CD4-positive, alpha-beta T cell (primary cell): Measurements from ENCODE around the gene VPS13D. TPM values are rescaled to one million over a fixed set of nuclear protein-coding genes. Genes with fewer than 3 reads are reported as not detected.

Experiments
- ATAC-seq: fragments of 200-7000 bp; cut with Tn5 transposase; one replicate; pipeline ENCODE4 v1.10.0; 2022; ENCODE audit warnings: mild to moderate bottlenecking; ENCODE audit not compliant: poor library complexity
- CTCF ChIA-PET: fragments of 350-600 bp; sonication (Branson Sonifier 250); formaldehyde crosslinking; loops from one replicate; lab custom pipeline; 2021; ENCODE audit warnings: antibody characterized with exemption, inconsistent platforms; lab: Charles Lee
- POLR2A ChIA-PET: fragments of 350-600 bp; sonication (Branson Sonifier 250); formaldehyde crosslinking; loops from one replicate; lab custom pipeline; 2021; ENCODE audit warnings: antibody characterized with exemption, inconsistent platforms; lab: Charles Lee
- DNase-seq, 14 experiments: peaks; one replicate each; pipeline ENCODE4 v3.0.0-alpha.2; 2013 to 2020; ENCODE audit warnings: mixed read lengths in 2 of 14
- H3K27ac ChIP-seq, 2 donors: one replicate each; pipeline versions ENCODE4 v1.5.1 to v1.7.0; 2013; ENCODE audit warnings: low read length in 2 of 2, low read depth in 1 of 2, mild to moderate bottlenecking in 1 of 2
- H3K27me3 ChIP-seq, 2 experiments: 1 replicate in 1 of 2; 2 replicates in 1 of 2; pipeline versions ENCODE4 v1.6.1 to v1.7.0; 2013; ENCODE audit warnings: low read length in 2 of 2, control low read depth in 1 of 2, mild to moderate bottlenecking in 1 of 2, moderate library complexity in 1 of 2; ENCODE audit not compliant: insufficient read depth in 2 of 2, control insufficient read depth in 1 of 2
- H3K36me3 ChIP-seq: one replicate; pipeline ENCODE4 v1.6.1; 2013; ENCODE audit warnings: low read length, control low read depth; ENCODE audit not compliant: insufficient read depth
- H3K4me1 ChIP-seq: one replicate; pipeline ENCODE4 v1.6.1; 2013; ENCODE audit warnings: low read length, control low read depth; ENCODE audit not compliant: insufficient read depth
- H3K4me3 ChIP-seq: one replicate; pipeline ENCODE4 v1.5.1; 2013; ENCODE audit warnings: mild to moderate bottlenecking, low read length, moderate library complexity
- H3K9me3 ChIP-seq, 2 experiments: 1 replicate in 1 of 2; 2 replicates in 1 of 2; pipeline versions ENCODE4 v1.6.1 to v1.7.0; 2013; ENCODE audit warnings: low read length in 2 of 2, mild to moderate bottlenecking in 2 of 2, control low read depth in 1 of 2, moderate library complexity in 1 of 2; ENCODE audit not compliant: control insufficient read depth in 1 of 2, insufficient read depth in 1 of 2
- H3K27ac Mint-ChIP-seq: one replicate; pipeline ENCODE4 v1.8.0; 2020; ENCODE audit warnings: mixed read lengths
- H3K27me3 Mint-ChIP-seq: one replicate; pipeline ENCODE4 v1.8.0; 2021; ENCODE audit warnings: mixed read lengths
- H3K36me3 Mint-ChIP-seq: one replicate; pipeline ENCODE4 v1.8.0; 2021; ENCODE audit warnings: low read depth, mixed read lengths
- H3K4me1 Mint-ChIP-seq: one replicate; pipeline ENCODE4 v1.8.0; 2021; ENCODE audit warnings: low read depth, mixed read lengths
- H3K4me3 Mint-ChIP-seq: one replicate; pipeline ENCODE4 v1.8.0; 2020; ENCODE audit warnings: mild to moderate bottlenecking, mixed read lengths
- H3K9me3 Mint-ChIP-seq: one replicate; pipeline ENCODE4 v1.8.0; 2020; ENCODE audit warnings: mixed read lengths
- intact Hi-C, 2 experiments: fragments of 100-400 bp; cut with DNase I in 1 of 2; cut with micrococcal nuclease in 1 of 2; formaldehyde crosslinking; loops; one replicate each; pipeline versions ENCODE4 v1.15.1 to v1.9.0; 2023 to 2025; cut with DNase I, micrococcal nuclease
- total RNA-seq, 174 experiments: library from RNA in 2 of 174; stranded (reverse) in 2 of 174; gene quantifications; one replicate each; pipeline ENCODE4 v1.2.3 and lab custom pipeline; 2021 to 2026
- TF ChIP-seq, protein P1 (sequence below): fragments of 200-600 bp; IDR thresholded peaks from one replicate; pipeline ENCODE4 v1.8.0; 2022; ENCODE audit warnings: antibody characterized with exemption, mild to moderate bottlenecking

The VPS13D gene
- total RNA-seq, 2 experiments from 2014 or later = 63.0 to 67.3 TPM

DNA sequence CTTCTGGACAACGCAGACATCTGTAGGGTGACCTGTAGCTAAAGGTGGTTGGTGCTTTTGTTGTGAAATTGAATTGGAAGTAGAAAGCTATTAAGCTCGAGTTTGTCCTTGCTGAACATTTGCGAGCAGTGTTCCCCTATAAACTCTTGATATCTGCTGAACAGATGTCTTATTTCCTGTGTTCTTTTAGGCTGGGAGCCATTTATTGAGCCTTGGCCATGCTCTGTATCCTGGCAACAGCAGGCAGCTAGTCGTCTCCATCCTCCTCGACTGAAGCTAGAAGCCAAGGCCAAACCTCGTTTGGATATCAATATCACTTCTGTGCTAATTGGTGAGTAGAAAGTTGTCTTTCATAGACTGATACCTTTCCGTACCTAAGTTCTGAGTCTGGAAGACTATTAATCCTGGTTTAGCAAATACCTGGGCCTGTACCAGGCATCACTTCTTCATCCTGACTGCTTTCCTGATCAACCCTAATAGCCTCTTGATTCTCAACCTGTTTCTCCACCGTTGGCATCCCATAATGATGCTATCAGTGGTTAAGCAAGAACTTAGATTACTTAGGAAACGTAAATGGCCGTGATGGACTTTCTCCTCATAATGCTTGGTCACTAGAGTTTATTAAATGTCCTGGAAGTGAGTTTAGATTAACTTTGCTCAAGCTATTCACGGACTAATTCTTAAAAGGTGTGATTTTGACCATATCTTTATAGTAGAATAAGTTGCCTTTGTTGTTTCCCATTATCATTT, 103.4 kb downstream of the VPS13D start:
- no peak for ATAC-seq
- Histone ChIP-seq H3K36me3 (peaks cover 73% of the 10 kb centered on the region), H3K9me3 (no peaks in the 10 kb centered on the region), H3K27ac (no peak overlapping the region), H3K4me1 (no peaks in the 10 kb centered on the region), H3K4me3 (no peak overlapping the region), H3K27me3 (no peaks in the 10 kb centered on the region)
- POLR2A ChIA-PET = no interaction called here
- Mint-ChIP-seq H3K9me3 (no peaks in the 10 kb centered on the region), H3K27me3 (no peaks in the 10 kb centered on the region), H3K36me3 (peaks cover 84% of the 10 kb centered on the region), H3K27ac (no peak overlapping the region), H3K4me3 (no peak overlapping the region), H3K4me1 (no peaks in the 10 kb centered on the region)
- DNase-seq = no peak
- CTCF ChIA-PET = no interaction called here
- intact Hi-C loops = no loop called here
- TF ChIP-seq, protein P1, sequence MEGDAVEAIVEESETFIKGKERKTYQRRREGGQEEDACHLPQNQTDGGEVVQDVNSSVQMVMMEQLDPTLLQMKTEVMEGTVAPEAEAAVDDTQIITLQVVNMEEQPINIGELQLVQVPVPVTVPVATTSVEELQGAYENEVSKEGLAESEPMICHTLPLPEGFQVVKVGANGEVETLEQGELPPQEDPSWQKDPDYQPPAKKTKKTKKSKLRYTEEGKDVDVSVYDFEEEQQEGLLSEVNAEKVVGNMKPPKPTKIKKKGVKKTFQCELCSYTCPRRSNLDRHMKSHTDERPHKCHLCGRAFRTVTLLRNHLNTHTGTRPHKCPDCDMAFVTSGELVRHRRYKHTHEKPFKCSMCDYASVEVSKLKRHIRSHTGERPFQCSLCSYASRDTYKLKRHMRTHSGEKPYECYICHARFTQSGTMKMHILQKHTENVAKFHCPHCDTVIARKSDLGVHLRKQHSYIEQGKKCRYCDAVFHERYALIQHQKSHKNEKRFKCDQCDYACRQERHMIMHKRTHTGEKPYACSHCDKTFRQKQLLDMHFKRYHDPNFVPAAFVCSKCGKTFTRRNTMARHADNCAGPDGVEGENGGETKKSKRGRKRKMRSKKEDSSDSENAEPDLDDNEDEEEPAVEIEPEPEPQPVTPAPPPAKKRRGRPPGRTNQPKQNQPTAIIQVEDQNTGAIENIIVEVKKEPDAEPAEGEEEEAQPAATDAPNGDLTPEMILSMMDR = no peak

DNA sequence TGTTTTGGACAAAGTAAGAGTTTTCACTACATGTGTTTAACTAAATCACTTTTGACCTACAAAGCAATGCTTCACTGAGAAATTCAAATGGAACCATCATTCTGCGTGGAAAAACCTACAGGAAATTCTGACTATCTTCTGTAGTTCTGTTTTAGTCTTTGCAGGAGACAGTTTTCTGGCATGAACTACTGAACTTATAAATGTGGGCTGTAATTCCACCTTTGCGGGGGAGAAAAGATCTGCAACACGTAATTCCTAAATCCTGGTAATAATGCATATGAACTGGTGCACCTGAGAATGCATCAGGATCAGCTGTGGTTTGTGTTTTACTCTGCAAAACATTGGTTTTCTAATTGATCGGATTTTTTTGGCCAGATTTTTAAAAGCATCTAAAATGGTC, 106.0 kb downstream of the VPS13D start:
- Mint-ChIP-seq H3K27ac (no peak overlapping the region), H3K36me3 (peaks cover 88% of the 10 kb centered on the region), H3K9me3 (no peaks in the 10 kb centered on the region), H3K27me3 (no peaks in the 10 kb centered on the region), H3K4me1 (peaks cover 18% of the 10 kb centered on the region), H3K4me3 (no peak overlapping the region)
- TF ChIP-seq, protein P1 = no peak
- POLR2A ChIA-PET = no interaction called here
- no peak overlapping the region for H3K27ac ChIP-seq
- CTCF ChIA-PET = no interaction called here
- DNase-seq = no peak
- peaks cover 61% of the 10 kb centered on the region for H3K36me3 ChIP-seq
- peaks cover 5% of the 10 kb centered on the region for H3K4me1 ChIP-seq
- H3K4me3 ChIP-seq = no peak overlapping the region
- intact Hi-C loops = no loop called here
- no peaks in the 10 kb centered on the region for H3K9me3 ChIP-seq
- ATAC-seq = no peak
- no peaks in the 10 kb centered on the region for H3K27me3 ChIP-seq

- no peak for DNase-seq
- no peaks in the 10 kb centered on the region for H3K9me3 ChIP-seq
- H3K4me1 ChIP-seq = peaks cover 8% of the 10 kb centered on the region
- Mint-ChIP-seq H3K4me3 (no peak overlapping the region), H3K9me3 (no peaks in the 10 kb centered on the region), H3K27me3 (no peaks in the 10 kb centered on the region), H3K4me1 (peaks cover 24% of the 10 kb centered on the region), H3K27ac (no peak overlapping the region), H3K36me3 (peaks cover 82% of the 10 kb centered on the region)
- no peaks in the 10 kb centered on the region for H3K27me3 ChIP-seq
- H3K27ac ChIP-seq = no peak overlapping the region
- CTCF ChIA-PET = no interaction called here
- no peak for ATAC-seq
- no peak overlapping the region for H3K4me3 ChIP-seq
- TF ChIP-seq, protein P1 = no peak
- intact Hi-C loops = no loop called here
- peaks cover 57% of the 10 kb centered on the region for H3K36me3 ChIP-seq
- POLR2A ChIA-PET = interaction anchor here (0.7 kb wide), 1 partner anchor 9 kb away, joined by 3 read pairs; no protein-coding TSS in a partner anchor
Measured at GRCh38 chr1:12336413-12336812, 106.6 kb downstream of the VPS13D start.
